Measurements from ENCODE around the gene RPL27A.

The RPL27A gene

DNA sequence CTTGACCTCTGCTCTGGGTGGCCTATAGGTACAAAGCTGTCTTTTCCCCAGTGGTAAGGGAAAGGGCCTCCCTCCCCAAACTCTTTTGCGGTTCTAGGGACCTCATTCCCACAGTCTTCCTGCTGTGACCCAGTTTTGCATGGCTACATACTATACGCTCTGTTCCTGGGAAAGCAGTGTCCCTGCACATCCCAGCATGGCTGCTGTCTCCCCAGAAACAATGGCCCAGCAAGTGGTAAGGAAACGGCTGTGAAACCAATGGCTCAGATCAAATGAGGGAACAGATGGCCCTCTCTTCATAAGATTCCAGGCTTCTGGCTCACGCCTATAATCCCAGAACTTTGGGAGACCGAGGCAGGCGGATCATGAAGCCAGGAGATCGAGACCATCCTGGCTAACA is 41.1 kb downstream of the RPL27A start:
- DNase-seq = no peak

DNA sequence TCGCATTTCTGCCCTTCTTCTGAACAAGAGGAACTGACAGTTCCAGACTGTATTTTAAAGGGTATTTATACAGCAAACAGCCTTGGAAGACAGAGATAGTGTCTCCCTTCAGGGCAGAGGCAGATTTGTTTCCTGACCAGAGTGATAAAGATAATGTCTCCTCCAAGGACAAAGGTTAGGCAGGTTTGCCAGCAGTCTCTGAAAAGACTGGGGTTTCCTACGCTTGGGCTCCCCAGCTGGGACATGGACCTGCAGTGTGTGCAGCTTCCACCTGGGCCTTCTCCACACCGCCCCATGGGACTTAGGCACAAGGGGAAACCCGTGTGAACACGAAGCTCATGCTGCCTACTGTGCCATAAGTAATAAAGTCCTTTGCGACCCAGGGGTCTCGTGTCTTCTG is 42.1 kb downstream of the RPL27A start:
- no peak for DNase-seq

DNA sequence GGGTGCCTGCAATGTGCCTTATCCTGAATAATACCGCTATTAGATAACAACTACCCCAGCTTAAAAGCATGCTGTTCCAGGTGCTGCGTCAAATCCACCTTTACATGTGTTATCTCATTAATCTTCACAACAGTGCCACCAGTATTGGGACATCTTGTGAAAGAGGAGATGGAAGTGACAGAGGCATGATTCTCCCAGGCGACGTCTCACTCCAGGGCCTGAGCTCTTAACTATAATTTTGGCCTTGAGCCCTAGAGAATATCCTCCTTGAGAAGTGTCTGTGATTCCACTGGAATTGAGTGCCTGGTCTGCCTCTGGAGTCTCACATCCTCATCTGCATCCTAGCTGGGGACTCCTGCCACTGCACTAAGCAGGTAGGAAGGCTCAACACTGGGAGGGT is 43.8 kb downstream of the RPL27A start:
- DNase-seq = no peak

DNA sequence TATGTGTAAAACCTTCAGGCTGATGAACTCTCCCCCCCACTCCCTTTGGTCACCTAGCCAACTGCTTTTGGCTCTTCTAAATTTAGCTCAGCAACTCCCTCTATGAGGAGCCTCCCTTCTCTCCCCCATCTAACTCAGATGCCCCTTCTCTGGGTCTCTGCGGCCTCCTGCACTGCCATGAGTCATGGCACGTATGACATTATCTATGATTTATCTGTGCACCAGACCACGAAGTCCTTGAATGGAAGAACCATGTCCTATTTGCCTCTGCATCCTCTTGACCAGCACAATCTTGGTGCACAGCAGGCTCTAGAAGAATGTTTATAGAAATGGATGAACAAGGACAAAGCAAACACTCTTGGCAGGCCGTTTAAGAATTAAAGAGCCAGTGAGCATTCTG is 46.0 kb downstream of the RPL27A start:
- DNase-seq = no peak

DNA sequence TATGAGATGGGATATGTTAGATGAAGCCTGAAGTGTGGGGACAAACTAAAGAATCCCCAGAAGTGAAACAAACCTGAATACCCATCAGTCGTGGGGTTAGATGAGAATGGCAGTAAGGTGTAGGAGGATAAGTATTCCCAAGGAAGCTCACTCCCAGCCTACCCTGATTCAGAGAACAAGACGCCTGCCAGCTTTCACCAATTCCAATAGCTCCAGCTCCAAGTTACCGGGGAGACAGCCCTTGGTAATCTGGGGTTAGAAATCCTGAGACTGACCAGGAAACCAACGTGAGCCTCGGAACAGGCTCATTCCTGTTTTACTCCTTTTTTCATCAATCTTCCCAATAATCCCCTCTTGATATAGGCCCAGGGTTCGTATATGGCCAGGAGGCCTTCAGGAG is 46.5 kb downstream of the RPL27A start:
- DNase-seq = no peak

DNA sequence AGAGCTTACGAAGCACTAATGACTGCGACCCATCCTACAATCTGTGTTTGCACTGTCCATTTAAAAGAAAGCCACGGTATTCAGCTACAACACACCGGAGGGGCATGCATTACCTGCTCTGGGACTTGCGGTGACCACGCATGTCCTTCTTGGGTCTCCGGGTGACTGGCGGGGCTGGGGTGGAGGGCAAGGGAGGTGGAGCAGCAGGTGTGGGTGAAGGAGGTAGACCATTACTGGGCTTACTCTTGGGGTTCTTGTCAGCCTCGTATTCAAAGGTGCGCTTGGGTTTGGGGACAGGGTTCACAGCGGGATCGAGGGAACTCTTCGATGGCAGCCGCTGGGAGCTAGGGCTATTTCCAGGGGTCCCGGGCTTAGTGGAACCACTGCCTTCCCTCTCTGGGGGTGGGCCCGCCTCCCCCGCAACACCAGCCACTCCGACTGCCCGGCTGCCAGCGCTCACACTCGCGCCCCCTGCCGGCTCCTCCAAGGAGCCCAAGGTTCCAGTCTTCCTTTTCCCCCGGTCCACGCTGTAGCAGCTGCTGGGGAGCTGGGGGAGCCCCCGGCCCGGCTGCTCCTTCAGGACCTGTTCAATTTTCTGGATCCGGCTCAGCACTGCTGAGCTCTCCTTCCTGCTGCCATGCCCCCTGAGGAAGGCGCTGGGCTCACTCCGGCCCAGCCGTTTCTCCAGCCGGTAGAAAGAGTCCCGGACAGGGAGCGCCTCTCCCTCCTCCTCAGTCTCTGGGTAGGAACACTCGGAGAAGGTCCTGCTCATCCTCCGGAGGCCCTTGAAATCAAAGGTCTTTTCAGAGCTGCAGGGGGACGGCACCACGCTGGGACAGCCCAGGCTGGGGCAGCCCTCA is 47.5 kb downstream of the RPL27A start:
- no peak for DNase-seq

DNA sequence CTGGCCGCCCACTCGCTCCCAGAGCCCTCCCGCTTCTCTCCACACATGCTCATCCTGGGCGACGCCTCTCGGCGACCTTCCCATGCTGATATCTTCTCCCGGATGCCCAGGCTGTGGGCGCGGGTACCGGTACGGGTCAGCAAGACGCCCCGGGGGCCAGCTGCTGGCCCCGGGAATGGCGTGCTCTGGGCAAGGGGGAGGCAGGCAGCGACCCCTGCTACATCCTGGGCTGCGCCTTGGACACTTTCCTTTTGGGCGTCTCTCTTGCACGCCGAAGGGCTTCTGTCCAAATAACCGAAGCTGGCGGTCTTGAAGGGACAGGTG is 48.1 kb downstream of the RPL27A start:
- no peak for DNase-seq

DNA sequence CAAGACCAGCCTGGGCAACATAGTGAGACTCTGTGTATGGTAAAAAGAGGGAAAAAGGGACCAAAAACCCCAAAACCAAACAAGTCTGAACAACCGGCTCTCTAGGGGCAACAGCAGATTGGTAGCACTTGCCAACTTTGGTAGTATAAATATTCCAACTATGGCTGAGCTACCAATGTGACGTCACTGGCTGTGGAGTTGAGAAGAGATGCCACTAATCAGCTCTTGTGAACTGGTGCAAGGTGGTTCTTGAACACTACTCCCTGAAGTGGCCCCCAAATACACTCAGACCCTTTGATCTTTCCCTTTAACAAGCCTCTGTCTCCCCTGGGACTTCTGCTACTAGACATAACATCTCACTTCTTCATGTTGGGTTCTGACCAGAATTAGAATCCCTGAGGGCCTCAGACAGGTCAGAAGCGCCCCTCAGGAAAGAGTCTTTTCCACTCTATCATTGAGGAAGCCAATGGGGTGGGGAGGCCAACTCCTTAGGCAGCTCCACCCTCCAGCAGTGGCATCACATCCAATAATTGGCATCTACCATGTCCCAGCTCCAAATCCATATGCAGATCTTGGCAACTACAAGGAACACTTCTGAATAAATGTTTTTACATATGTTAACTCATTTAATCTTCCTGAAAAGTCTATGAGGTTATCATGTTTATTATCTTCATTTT is 49.2 kb downstream of the RPL27A start:
- no peak for DNase-seq

DNA sequence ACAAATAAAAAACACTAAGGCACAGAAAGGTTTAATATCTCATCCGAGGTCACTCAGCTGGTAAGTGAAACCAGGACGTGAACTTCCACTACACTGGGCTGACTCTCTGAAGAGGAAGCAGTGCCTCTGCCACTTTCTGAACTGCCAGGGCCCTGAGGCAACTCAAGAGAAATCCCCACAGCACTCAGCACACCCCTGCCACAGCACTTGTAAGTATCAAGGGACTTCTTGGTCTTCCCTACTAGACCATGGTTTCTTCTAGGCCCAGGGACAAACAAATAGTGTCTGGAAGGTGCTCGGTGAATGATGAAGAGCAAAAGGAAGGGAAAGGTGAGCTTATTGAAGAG is 49.7 kb downstream of the RPL27A start:
- DNase-seq = no peak

DNA sequence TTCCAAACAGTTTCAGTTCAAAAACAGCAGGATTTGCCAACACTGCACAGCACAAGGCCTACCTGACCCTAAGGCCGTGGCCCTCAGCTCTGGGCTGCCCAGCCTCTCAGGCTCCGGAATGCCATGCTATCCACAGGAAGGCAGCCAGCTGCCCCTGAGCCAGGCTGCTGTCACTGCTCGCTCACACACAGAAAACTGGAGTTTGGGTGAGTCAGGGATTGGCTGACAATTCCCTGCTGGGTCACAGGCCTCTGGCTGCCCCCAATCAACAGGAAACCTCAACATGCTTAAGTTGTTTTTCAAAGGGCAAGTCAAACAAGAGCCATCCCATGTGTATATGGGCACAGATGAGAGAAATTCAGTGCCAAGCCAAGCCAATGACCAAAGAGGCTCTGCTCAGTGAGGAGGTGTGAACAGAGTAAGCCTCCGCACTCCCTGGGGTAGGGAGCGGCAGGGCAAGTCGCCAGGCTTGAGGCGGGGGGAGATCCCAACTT is 50.2 kb downstream of the RPL27A start:
- DNase-seq = no peak

DNA sequence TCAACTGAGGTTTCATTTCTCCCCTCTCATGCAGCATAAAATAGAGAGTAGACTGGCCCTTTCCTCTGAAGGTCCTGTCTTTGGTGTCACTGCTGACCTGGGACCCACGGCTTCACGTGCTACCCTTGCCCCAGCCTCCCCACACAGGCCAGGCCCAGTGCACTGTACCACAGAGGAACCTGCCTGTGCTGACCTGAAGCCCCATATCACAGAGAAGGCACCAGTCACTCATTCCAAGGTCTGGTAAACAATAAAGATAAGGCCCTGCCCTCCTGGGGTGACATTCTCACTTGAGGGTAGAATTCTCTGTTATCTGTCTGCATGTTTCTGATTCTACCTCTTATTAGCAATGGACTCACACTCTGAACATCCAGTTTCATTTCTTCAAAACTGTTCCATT is 51.3 kb downstream of the RPL27A start:
- DNase-seq = no peak

DNA sequence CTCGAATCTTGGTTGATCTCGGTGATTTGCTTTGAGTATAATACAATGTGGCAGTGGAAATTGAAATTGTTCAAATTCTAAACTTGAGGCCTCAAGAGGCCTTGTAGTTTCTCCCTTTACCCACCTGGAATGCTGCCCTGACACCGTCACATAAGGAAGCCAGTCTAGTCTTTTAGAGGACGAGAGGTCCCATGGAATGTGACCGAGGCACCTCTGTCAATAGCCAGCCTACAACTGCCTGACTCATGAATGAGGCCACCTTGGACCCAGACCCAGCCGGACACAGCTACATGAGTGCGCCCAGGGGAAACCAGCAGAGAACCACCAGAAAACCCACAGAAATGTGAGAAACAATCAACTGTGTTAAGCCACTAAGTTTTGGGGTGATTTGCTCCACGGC is 52.5 kb downstream of the RPL27A start:
- DNase-seq = no peak

DNA sequence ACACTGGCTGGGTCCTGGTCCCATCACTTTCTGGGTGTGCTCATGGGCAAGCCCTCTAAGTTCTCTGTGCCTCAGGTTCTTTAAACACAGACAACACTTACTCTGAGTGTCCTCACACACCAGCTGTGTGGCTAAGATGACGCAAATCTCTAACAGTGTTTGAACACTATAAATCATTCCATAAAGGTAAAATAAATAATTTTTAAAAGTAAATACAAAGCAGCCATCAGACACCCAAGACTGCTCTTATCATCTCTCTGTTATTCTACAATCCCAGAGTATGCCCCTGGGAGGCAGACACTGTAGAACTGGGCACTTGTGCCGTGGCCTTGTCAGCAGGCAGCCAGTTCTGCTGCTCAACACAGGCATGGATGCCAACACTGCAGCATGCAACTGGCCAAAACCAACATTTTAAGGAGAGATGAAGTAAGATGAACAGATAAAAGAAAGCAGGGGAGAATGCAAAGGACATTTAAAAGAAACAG is 56.8 kb downstream of the RPL27A start:
- no peak for DNase-seq
